A549 treated with AZD9567 at 1 μM for 4 hours (cell line): Measurements from ENCODE around the gene HSFX3. TPM values are rescaled to one million over a fixed set of nuclear protein-coding genes. Genes with fewer than 3 reads are reported as not detected.

Experiments
- total RNA-seq: library from RNA; stranded (reverse); fragments of 200-300 nt; extraction: Qiagen RNA extraction; gene quantifications from 5 replicates; pipeline ENCODE4 v1.2.3, GENCODE V29; 2022; ENCODE audit not compliant: insufficient read depth

Gene HSFX3, protein sequence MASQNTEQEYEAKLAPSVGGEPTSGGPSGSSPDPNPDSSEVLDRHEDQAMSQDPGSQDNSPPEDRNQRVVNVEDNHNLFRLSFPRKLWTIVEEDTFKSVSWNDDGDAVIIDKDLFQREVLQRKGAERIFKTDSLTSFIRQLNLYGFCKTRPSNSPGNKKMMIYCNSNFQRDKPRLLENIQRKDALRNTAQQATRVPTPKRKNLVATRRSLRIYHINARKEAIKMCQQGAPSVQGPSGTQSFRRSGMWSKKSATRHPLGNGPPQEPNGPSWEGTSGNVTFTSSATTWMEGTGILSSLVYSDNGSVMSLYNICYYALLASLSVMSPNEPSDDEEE
- total RNA-seq = not detected in 5 replicates

GRCh38 chrX:149549701-149550100, at the start of gene HSFX3:
Gene HSFX3, minus strand, starts transcription at chrX:149549924. Its CDS starts 72 bp downstream, at chrX:149549852.

DNA sequence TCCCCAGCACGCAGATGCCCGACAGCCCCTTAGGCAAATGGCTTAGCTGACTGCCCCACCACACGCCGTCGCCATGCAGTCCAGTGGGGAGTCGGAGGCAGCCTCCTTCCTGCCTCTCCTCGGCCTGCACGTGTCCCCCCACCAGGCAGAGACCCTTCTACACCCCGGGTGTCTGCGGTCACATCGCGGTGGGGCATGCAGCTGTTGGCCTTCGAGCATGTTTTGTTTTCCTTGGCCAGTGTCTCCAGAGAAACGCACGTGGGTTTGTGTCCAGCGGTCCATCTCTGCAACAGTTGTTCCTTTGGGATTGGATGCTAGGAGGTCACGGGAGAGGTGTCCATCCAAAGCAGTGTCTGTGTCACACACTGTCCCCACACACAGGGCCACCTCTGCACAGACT, 45.5 kb upstream of the HSFX3 start, which contains the start of gene HSFX2:
HSFX2 (minus strand) TSS at position 101 of the 400 bp plus-strand sequence. CDS start 614 bp downstream, outside the sequence.

GRCh38 chrX:149587359-149587758, 37.6 kb upstream of the HSFX3 start, which contains the start of gene MAGEA9B:
Gene MAGEA9B, minus strand, starts transcription at chrX:149587459. Its CDS starts 4,280 bp downstream, at chrX:149583179.

GRCh38 chrX:149540621-149541520, 8.9 kb downstream of the HSFX3 start, which contains the start of gene EOLA1:
Gene EOLA1, plus strand, starts transcription at chrX:149541012. Its CDS starts 4,619 bp downstream, at chrX:149545631.

GRCh38 chrX:149504915-149505651, 44.6 kb downstream of the HSFX3 start, which contains the start of gene IDS:
Gene IDS, minus strand, starts transcription at chrX:149505306. Its CDS starts 169 bp downstream, at chrX:149505137.

Other genes with a start within 250 kb of the HSFX3 start
- 92.4 to 105 TPM (median 101 TPM) in 5 replicates for gene IDS, start 44.6 kb downstream of the HSFX3 start, total RNA-seq
- 12.9 to 21.2 TPM (median 20.6 TPM) in 5 replicates for gene EOLA1, start 8.9 kb downstream of the HSFX3 start, total RNA-seq
- gene MAGEA9B, start 37.5 kb upstream of the HSFX3 start, total RNA-seq = not detected in 5 replicates
- gene HSFX2, start 45.4 kb upstream of the HSFX3 start, total RNA-seq = 0.08 to 0.19 TPM in 2 of 5 replicates, not detected in the others
- 28.0 to 33.4 TPM (median 30.5 TPM) in 5 replicates for gene TMEM185A, start 81.9 kb upstream of the HSFX3 start, total RNA-seq
- not detected in 5 replicates for gene MAGEA11, start 162.1 kb upstream of the HSFX3 start, total RNA-seq
- 0.33 to 1.0 TPM (median 0.39 TPM) in 5 replicates for gene HSFX1, start 224.1 kb upstream of the HSFX3 start, total RNA-seq
- gene MAGEA9, start 232.0 kb upstream of the HSFX3 start, total RNA-seq = not detected in 5 replicates